MCF 10A (cell line): ENCODE measurements around the gene TNIP3. TPM values are rescaled to one million over a fixed set of nuclear protein-coding genes. Genes with fewer than 3 reads are reported as not detected.
"Not testable (repeated sequence)": the region's sequence is repeated elsewhere in the genome, so short reads cannot be mapped to it uniquely, and the experiment has no call there.

Experiments
- BruUV-seq: library from RNA; stranded (reverse); fragments of 400-500 nt; replicated peaks from 2 replicates; lab custom pipeline; 2021; lab: Mats Ljungman, UMichigan
- CTCF ChIA-PET: fragments of 300-600 bp; sonication (Branson Sonifier 250); formaldehyde crosslinking; extraction: SDS; loops from one replicate; lab custom pipeline; 2021; ENCODE audit warnings: antibody characterized with exemption, inconsistent platforms; lab: Yijun Ruan, JAX
- POLR2A ChIA-PET: fragments of 300-600, 350-650 bp; sonication (Branson Sonifier 250); formaldehyde crosslinking; extraction: SDS; loops from one replicate; lab custom pipeline; 2020; ENCODE audit warnings: antibody characterized with exemption, inconsistent platforms; lab: Yijun Ruan, JAX
- DNase-seq: peaks from one replicate; pipeline ENCODE4 v3.0.0-alpha.2; 2018; ENCODE audit not compliant: unreplicated experiment
- H3K27ac Mint-ChIP-seq: one replicate; pipeline ENCODE4 v1.8.0; 2022; ENCODE audit warnings: mild to moderate bottlenecking, low read depth, mixed read lengths; ENCODE audit not compliant: unreplicated experiment
- H3K27me3 Mint-ChIP-seq: one replicate; pipeline ENCODE4 v1.8.0; 2022; ENCODE audit warnings: mixed read lengths; ENCODE audit not compliant: insufficient read depth, unreplicated experiment
- H3K36me3 Mint-ChIP-seq: one replicate; pipeline ENCODE4 v1.8.0; 2022; ENCODE audit warnings: mild to moderate bottlenecking, moderate library complexity, mixed read lengths; ENCODE audit not compliant: insufficient read depth, unreplicated experiment
- H3K4me1 Mint-ChIP-seq: one replicate; pipeline ENCODE4 v1.8.0; 2022; ENCODE audit warnings: mixed read lengths; ENCODE audit not compliant: insufficient read depth, unreplicated experiment
- H3K4me3 Mint-ChIP-seq: one replicate; pipeline ENCODE4 v1.8.0; 2022; ENCODE audit warnings: mild to moderate bottlenecking, moderate library complexity, mixed read lengths; ENCODE audit not compliant: unreplicated experiment
- H3K9me3 Mint-ChIP-seq: one replicate; pipeline ENCODE4 v1.8.0; 2022; ENCODE audit warnings: mixed read lengths; ENCODE audit not compliant: unreplicated experiment
- intact Hi-C: fragments of 100-400 bp; cut with micrococcal nuclease; formaldehyde crosslinking; loops from 2 replicates; pipeline ENCODE4 v1.14.1; 2022
- total RNA-seq: library from RNA; stranded (reverse); gene quantifications from 2 replicates; pipeline ENCODE4 v1.2.3, GENCODE V29; 2022
- TF ChIP-seq, protein P1 (sequence below): fragments of 200-600 bp; IDR thresholded peaks from one replicate; pipeline ENCODE4 v1.8.0; 2022; ENCODE audit warnings: antibody characterized with exemption, mild to moderate bottlenecking; ENCODE audit not compliant: unreplicated experiment

TNIP3 gene
- total RNA-seq, 1 experiment from 2014 or later: 2.1 TPM

DNA sequence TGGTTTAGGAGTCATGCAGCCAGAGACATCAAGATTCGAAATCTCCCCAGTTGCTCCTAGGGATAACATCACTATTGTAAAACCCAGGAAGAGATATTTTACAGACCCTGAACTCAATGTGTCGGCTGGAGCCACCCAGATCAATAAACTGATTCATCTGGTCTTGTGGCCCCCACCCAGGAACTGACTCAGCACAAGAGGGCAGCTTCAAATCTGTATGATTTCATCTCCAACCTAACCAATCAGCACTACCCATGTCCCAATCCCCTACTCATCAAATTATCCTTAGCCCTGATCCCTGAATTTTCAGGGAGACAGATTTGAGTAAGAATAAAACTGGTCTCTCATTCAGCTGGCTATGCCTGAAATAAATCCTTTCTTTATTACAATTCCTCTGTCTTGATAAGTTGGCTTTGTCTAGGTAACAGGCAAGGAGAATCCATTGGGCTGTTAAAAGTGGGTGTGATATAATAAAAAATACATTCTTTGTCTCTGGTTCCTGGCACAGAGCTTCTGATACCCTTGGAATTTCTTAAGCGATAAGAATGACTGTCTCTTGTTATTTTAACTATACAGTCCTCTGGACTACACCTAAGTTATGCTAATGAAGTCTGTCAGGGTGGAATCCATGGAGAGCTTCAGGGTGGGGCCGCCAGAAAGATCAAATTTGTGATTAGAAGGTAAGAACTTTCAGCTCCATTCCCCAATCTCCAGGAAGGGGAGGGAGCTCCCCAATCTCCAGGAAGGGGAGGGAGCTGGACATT lies 44.3 kb upstream of the TNIP3 start:
- Mint-ChIP-seq H3K9me3 (no peaks in the 10 kb centered on the region), H3K27ac (no peak overlapping the region), H3K27me3 (no peaks in the 10 kb centered on the region), H3K4me3 (no peak overlapping the region), H3K36me3 (no peaks in the 10 kb centered on the region), H3K4me1 (no peaks in the 10 kb centered on the region)
- no TSS peak for BruUV-seq
- ChIA-PET POLR2A (interaction anchor here (0.6 kb wide), 1 partner anchor 447 kb away, joined by 4 read pairs; no protein-coding TSS in a partner anchor), CTCF (interaction anchor here (1.0 kb wide), 1 partner anchor 100 kb away, joined by 3 read pairs; no protein-coding TSS in a partner anchor)
- TF ChIP-seq, protein P1, sequence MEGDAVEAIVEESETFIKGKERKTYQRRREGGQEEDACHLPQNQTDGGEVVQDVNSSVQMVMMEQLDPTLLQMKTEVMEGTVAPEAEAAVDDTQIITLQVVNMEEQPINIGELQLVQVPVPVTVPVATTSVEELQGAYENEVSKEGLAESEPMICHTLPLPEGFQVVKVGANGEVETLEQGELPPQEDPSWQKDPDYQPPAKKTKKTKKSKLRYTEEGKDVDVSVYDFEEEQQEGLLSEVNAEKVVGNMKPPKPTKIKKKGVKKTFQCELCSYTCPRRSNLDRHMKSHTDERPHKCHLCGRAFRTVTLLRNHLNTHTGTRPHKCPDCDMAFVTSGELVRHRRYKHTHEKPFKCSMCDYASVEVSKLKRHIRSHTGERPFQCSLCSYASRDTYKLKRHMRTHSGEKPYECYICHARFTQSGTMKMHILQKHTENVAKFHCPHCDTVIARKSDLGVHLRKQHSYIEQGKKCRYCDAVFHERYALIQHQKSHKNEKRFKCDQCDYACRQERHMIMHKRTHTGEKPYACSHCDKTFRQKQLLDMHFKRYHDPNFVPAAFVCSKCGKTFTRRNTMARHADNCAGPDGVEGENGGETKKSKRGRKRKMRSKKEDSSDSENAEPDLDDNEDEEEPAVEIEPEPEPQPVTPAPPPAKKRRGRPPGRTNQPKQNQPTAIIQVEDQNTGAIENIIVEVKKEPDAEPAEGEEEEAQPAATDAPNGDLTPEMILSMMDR: no peak
- DNase-seq: no peak
- intact Hi-C loops: no loop called here

DNA sequence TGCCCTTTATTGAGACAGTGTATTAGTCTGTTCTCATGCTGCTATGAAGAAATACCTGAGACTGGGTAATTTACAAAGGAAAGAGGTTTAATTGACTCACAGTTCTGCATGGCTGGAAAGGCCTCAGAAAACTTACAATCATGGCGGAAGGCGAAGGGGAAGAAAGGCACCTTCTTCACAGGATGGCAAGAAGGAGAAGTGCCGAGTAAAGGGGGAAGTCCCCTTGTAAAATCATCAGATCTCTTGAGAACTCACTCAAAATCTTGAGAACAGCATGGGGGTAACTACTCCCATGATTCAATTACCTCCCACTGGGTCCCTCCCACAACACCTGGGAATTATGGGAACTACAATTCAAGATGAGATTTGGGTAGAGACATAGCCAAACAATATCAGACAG lies 41.7 kb upstream of the TNIP3 start:
- intact Hi-C loops, DNase-seq, H3K27me3 Mint-ChIP-seq, H3K4me3 Mint-ChIP-seq, H3K36me3 Mint-ChIP-seq, POLR2A ChIA-PET, H3K4me1 Mint-ChIP-seq, BruUV-seq, H3K27ac Mint-ChIP-seq, H3K9me3 Mint-ChIP-seq: not testable (repeated sequence)
- CTCF ChIA-PET: interaction anchor here (0.6 to 2.5 kb wide), 3 partner anchors 13 to 154 kb away, joined by 4 to 13 read pairs (median 4); no protein-coding TSS in a partner anchor

DNA sequence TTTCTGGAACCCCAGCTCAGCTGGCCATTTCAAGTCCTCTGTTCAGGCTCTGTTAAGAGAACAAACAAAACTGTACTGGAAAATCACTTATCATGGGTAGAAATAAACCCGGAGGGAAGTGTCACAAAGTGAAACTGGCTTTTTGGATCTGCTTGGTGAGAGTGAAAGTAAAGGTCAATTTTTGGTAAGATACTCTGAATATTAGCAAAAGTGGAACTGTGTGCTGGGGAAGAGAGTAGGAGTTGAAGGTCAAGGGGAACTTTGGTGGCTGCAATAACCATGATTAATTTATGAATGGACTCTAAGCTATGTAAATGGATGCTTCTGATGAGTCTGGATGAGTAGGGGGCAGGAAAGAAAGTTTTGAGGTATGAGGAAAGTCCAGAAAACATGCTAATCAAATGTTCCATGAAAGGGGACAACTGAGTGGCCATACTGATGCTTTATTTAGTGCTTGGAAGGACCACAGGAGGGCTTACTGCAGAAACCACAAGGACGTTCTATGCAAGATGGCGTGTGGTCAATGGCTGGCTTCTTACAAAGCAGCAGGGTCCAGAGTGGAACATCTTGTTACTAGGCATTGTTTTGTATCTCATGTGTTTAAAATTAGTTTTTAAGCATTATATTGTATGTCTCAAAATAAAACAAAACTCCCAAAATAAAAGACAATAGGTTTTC lies 36.8 kb upstream of the TNIP3 start:
- no peaks in the 10 kb centered on the region for H3K36me3 Mint-ChIP-seq
- DNase-seq: no peak
- peaks cover 6% of the 10 kb centered on the region for H3K4me1 Mint-ChIP-seq
- no peak overlapping the region for H3K4me3 Mint-ChIP-seq
- H3K9me3 Mint-ChIP-seq: no peaks in the 10 kb centered on the region
- no peak overlapping the region for H3K27ac Mint-ChIP-seq
- ChIA-PET CTCF (interaction anchor here (0.6 to 6.4 kb wide), 6 partner anchors 9 to 107 kb away, joined by 3 to 52 read pairs (median 6); no protein-coding TSS in a partner anchor), POLR2A (interaction anchor here (0.6 to 0.7 kb wide), 3 partner anchors 13 to 1944 kb away, joined by 3 read pairs; no protein-coding TSS in a partner anchor)
- intact Hi-C loops: no loop called here
- BruUV-seq: no TSS peak
- no peaks in the 10 kb centered on the region for H3K27me3 Mint-ChIP-seq
- TF ChIP-seq, protein P1: no peak

DNA sequence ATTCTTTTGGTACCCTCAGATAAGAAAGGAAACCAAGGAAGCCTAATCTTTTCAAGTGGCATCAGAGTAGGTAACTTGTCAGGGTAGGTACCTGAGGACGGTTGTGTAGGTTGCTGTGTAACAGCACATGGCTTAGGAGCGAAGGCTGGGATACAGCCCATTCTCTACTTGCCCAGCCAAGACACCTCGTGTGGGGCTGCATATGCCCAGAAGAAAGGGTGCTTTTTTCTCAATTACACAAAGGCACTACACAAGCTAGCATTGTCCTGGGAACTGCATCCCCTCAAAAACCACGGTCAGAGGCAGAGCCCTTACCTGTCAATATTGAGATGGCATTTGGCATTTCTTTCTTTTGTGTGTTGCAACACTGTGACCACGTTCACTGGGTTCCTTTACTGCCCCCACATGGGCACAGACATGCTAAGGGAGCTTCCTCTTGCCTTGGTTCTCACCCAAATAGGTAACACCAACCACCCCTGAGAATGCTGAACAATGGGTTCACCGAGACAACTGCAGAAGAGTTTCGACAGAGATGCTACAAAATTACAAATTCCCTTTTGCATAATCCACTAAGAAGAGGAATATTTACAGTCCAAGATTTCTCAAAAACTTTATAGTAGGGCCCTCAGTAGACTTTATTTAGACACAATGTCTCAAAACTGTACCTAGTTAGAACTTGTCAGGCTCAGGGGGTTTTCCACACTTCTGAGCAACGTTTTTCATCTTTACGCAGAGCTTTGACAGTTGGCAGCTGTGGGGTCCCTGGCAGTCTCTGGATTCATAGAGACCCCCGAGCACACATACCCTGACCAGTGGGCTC lies 35.8 kb upstream of the TNIP3 start:
- TF ChIP-seq, protein P1: no peak
- ChIA-PET CTCF (interaction anchor here (0.5 to 6.4 kb wide), 9 partner anchors 8 to 182 kb away, joined by 3 to 52 read pairs (median 3); no protein-coding TSS in a partner anchor), POLR2A (interaction anchor here (0.7 kb wide), 1 partner anchor 1943 kb away, joined by 3 read pairs; no protein-coding TSS in a partner anchor)
- H3K36me3 Mint-ChIP-seq: no peaks in the 10 kb centered on the region
- H3K4me1 Mint-ChIP-seq: peaks cover 6% of the 10 kb centered on the region
- H3K4me3 Mint-ChIP-seq: no peak overlapping the region
- no peak overlapping the region for H3K27ac Mint-ChIP-seq
- H3K27me3 Mint-ChIP-seq: no peaks in the 10 kb centered on the region
- no TSS peak for BruUV-seq
- intact Hi-C loops: loop anchor here (10.0 kb wide), 1 partner anchor 1045 kb away; no protein-coding TSS in a partner anchor
- DNase-seq: peak; percentile 17
- H3K9me3 Mint-ChIP-seq: no peaks in the 10 kb centered on the region
